CD4-positive, alpha-beta T cell treated with Interleukin-17A for 4 hours (primary cell): Measurements from ENCODE around the gene KRTAP12-3.
A peak's percentile ranks its signal among the peaks of the same experiment; 100 is the strongest.
"Not testable (repeated sequence)": the region's sequence is repeated elsewhere in the genome, so short reads cannot be mapped to it uniquely, and the experiment has no call there.

Experiments
- DNase-seq: peaks from one replicate; pipeline ENCODE4 v3.0.0-alpha.2; 2020; ENCODE audit warnings: mixed read lengths

KRTAP12-3 gene

GRCh38 chr21:44657635-44658540 is at the start of gene KRTAP12-3:
Gene KRTAP12-3, plus strand, starts transcription at chr21:44657932. Its CDS starts 48 bp downstream, at chr21:44657980.
- peak; percentile 61 for DNase-seq

GRCh38 chr21:44609193-44609592 is 48.5 kb upstream of the KRTAP12-3 start:
- DNase-seq: no peak

GRCh38 chr21:44610157-44610843 is 47.4 kb upstream of the KRTAP12-3 start:
- not testable (repeated sequence) for DNase-seq

- DNase-seq: no peak
Measured at GRCh38 chr21:44611551-44611950, 46.2 kb upstream of the KRTAP12-3 start.

- DNase-seq: no peak
Measured at GRCh38 chr21:44612029-44612486, 45.7 kb upstream of the KRTAP12-3 start, which contains the start of gene KRTAP10-8. Gene KRTAP10-8, plus strand, starts transcription at chr21:44612079. Its CDS starts 22 bp downstream, at chr21:44612101.

DNA sequence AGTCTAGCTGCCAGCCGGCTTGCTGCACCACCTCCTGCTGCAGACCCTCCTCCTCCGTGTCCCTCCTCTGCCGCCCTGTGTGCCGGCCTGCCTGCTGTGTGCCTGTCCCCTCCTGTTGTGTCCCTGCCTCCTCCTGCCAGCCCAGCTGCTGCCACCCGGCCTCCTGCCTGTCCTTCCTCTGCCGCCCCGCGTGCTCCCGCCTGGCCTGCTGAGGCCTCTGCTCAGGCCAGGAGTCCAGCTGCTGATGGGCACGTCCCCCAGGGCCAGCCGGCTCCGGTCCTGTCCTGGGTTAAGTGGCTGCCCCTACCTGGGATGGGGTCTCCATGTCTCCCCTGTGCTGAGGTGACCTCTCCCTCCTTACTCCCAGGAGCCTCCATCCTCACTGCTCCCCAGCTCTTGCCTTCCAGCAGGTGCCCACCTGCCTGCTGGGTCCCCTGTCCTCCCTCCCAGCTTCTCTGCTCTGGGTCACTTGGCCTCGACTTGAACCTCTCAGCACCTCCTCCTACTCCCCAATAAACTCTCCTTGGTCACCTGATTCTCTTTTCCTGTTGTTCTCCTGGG is 45.0 kb upstream of the KRTAP12-3 start:
- no peak for DNase-seq

DNA sequence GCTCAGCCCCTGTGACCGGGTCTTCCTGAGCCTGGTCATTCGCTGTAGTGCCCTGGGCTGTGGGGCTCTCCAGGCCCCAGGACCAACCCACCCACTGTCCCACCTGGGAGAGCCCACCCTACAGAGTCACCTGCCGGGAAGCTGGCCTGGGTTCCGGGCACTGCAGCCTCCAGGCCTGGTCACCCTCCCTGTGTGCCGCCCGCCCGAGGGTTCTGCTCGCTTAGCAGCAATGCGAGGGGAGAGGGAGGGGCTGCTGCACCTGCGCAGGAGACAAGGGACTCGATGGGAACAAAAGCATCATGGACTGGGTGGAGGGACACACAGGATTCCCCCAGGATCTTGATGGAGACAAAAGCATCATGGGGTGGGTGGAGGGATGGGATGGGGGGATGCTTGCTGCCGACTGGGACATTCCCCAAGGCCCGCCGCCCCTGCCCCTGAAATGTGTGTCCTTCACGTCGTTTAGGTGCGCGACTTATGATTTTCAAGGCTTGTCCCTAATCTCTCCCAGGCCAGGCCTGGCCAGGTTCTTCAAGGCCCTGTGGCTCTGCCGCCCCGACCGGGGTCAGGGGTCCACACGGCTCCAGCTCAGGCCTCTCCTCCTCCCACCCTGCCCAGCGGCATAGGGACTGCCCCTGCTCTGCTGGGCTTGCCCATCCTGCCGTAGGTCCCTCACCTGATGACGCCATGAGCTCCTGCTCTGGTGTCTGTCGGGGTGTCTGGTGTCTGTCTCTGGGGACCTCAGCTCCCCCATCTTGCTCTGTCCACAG is 44.2 kb upstream of the KRTAP12-3 start:
- no peak for DNase-seq

- no peak for DNase-seq
Measured at GRCh38 chr21:44614161-44614631, 43.5 kb upstream of the KRTAP12-3 start.

GRCh38 chr21:44614961-44615391 is 42.8 kb upstream of the KRTAP12-3 start:
- no peak for DNase-seq

DNA sequence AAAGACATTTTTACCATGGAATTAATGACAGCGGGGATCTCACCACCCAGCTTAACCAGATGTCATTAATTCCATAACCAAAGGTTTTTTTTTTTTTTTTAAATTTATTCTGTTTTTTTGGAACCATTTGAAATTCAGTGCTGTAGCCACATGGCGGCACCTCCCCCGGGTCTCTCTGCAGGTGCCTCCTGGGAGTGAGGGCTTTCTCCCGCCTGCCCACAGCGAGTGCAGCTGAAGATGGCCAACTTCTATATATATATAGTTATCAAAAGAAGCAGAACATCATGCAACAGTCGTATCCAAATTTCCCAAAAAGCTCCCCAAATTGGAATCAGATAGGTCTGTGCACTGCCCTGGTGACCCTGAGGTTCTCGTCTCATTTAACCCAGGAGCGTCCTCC is 42.3 kb upstream of the KRTAP12-3 start:
- DNase-seq: no peak

DNA sequence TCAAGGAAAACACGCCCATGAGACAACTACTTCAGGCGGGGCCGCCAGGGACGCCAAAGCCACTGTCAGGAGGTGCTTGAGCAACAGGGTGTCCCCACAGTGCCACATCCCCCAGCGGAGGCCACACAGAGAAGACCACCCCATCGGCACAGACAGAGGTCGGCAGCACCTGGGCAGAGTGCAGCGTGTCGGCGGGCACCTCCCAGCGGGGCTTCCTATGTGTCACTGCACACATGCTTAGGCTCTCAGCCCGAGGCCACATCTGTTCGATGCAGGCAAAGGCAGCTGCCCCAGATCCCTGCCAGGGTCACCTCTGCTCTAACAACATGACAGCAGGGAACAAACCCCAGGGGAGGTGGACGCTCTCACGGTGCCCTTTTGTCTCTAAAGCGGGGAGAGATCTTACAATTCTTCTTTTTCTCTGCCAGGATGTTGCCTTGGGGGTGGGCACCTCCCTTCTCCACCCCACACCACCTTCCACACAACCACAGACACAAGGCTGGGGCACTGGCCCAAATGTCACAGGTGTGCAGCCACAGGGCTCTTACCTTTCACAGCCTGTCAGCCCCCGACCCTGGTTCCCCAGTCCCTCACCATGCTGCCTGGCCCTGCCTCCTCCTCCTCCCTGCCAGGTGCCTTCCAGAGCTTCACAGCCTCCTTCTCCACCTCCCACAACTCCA is 41.7 kb upstream of the KRTAP12-3 start:
- no peak for DNase-seq

DNA sequence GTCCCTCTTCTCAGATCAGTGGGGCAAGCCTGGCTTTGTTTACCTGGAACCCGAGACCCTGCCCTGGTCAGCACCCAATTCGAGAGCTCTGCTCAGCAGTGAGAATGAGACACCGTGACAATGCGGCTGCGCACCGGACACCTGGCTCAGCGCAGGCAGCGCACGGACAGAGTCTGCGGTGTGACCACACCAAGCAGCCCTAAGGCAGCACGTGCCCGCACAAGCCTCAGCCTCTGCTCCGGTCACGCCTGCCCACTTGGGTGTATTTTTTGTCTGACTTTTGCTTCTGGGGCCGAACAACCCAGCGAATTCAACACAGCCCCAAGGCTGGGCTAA is 41.2 kb upstream of the KRTAP12-3 start:
- no peak for DNase-seq

DNA sequence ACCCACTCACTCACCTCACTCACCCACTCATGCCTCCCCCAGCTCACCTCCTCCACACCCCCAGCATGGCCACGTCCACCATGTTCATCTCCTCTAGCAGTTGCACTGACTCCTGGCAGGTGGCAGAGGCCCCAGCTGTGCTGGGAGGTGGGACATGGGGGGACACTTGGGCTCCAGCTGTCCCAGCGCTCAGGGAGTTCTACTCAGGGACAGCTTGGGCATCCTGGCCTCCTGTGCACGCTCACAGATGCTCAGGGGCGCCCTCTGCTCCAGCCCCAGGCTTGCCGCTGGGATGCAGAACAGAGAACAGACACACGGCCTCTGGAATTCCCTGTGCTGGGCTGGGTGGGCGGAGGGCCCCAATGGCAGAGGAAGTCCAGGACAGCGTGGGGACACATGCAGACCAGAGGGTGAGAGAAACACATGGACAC is 40.6 kb upstream of the KRTAP12-3 start:
- DNase-seq: no peak

DNA sequence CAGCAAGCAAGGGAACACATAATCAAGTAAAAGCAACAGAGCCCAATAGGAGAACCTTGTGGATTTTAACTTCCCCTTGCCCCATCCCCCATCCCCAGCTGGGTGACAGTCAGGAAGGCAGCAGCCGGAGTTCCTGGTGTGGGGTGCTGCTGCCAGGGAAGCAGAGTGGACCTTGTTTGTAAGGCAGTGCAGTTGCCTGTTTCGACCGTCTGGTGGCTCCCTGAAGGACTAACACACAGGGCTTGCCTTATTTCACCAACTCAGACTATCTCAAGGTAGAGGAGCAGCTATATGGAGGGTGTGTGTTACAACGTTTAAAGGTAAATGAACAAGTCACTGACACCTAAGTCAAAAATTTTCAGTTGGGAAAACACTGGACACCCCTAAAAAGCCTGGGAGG is 39.2 kb upstream of the KRTAP12-3 start:
- peak; percentile 22 for DNase-seq

GRCh38 chr21:44618909-44619308 is 38.8 kb upstream of the KRTAP12-3 start:
- peak; percentile 77 for DNase-seq

DNA sequence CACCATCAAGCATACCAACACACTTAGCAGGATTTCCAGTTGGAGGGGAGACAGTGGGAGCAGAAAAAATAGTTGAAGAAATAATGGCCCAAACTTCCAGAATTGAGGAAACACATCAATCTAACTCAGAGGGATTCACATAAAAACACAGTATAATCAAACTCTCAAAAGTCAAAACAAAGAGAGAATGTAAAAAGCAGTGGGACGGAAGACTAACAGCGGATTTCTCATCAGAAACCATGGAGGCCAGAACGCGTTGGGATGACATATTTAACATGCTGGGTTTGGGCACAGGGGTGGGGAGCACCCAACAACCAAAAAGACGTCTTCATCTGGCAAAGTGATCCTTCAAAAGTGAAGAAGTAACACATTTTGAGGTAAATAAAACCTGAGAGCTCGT is 37.8 kb upstream of the KRTAP12-3 start:
- DNase-seq: no peak

DNA sequence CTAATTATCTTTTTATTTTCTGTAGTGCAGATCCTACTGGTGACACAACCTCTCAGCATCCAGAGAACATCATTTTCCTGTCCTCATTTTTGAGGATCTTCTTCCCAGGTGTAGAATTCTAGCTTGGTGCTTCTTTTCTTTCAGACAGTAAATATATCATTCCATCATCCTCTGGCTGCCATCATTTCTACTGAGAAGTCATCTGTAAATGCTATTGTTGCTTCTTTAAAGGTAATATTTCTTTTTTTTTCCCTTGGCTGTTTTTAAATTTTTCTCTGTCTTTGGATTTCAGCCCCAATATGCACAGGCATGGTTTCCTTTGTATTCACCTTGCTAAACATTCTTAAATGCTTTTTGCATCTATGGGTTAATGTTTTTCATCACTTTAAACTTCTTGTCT is 34.2 kb upstream of the KRTAP12-3 start:
- DNase-seq: no peak

- DNase-seq: no peak
Measured at GRCh38 chr21:44625756-44626155, 32.0 kb upstream of the KRTAP12-3 start.

- DNase-seq: no peak
Measured at GRCh38 chr21:44626262-44626661, 31.5 kb upstream of the KRTAP12-3 start.

DNA sequence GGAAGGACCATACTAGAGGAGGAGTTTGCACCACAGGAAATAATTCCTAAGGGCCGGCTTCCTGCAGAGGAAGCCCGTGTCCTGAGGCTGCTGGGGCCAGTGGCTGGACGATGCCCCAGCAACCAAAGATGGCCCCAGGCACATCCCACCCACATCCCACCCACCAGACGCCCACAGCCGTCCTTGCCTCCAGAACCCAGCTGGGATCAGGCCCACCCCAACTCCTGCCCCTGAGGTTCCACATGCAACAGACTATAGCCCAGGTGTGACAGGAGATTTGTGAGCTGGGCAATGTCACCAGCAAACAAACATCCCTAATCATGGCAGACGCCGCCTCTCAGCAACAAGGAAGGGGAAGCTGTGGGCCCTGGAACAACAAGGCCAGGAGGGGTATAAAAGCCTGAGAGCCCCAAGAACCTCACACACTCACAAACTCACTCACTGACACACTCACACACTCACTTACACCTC is 31.0 kb upstream of the KRTAP12-3 start, which contains the start of gene KRTAP10-9:
KRTAP10-9 (plus strand) TSS at position 421 of the 471 bp plus-strand sequence. CDS start 79 bp downstream, outside the sequence.
- DNase-seq: no peak

GRCh38 chr21:44627181-44627822 is 30.4 kb upstream of the KRTAP12-3 start:
- DNase-seq: not testable (repeated sequence)
